Fibroblast of mammary gland (primary cell): ENCODE results near the gene ADPRS.

ENCODE experiments used
- DNase-seq: peaks from one replicate; pipeline ENCODE4 v3.0.0-alpha.2; 2010; ENCODE audit warnings: low read depth
- H3K4me3 ChIP-seq: 2 replicates; pipeline ENCODE4 v1.5.1; 2011; ENCODE audit warnings: low read depth, mild to moderate bottlenecking, low read length, moderate library complexity; ENCODE audit not compliant: control insufficient read depth
- TF ChIP-seq, protein P1 (sequence below): conservative IDR thresholded peaks from 2 replicates; pipeline ENCODE4 v1.5.1; 2011; ENCODE audit warnings: low read depth, low read length, inconsistent platforms; ENCODE audit not compliant: control insufficient read depth, insufficient read depth

ADPRS gene

DNA sequence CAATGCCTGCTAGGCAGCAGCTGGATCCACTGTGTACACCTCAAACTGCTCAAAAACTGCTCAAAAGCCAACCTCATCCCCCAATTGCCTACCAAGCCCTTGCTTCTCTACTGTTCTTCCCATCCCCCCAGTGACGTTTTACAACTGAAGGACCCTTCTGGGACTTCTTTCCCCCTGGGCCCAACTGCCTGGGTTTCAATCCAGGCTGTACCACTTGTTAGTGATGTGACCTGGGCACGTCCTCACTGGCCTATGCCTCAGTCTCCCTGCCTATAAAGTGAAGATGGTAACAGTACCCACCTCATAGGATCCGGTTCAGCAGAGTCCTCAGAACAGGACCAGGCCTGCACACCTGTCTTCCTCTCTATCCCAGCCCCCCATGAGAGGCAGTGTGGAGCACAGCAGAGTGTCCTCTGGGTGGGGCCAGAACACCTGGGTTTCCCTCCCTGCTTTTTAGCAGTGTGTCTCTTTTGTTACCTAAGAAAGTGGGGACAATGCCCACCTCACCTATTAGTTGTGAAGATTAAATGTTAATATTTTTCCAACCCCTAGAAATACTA, 6.7 kb upstream of the ADPRS start:
- H3K4me3 ChIP-seq: no peak overlapping the region
- no peak for DNase-seq
- TF ChIP-seq, protein P1, sequence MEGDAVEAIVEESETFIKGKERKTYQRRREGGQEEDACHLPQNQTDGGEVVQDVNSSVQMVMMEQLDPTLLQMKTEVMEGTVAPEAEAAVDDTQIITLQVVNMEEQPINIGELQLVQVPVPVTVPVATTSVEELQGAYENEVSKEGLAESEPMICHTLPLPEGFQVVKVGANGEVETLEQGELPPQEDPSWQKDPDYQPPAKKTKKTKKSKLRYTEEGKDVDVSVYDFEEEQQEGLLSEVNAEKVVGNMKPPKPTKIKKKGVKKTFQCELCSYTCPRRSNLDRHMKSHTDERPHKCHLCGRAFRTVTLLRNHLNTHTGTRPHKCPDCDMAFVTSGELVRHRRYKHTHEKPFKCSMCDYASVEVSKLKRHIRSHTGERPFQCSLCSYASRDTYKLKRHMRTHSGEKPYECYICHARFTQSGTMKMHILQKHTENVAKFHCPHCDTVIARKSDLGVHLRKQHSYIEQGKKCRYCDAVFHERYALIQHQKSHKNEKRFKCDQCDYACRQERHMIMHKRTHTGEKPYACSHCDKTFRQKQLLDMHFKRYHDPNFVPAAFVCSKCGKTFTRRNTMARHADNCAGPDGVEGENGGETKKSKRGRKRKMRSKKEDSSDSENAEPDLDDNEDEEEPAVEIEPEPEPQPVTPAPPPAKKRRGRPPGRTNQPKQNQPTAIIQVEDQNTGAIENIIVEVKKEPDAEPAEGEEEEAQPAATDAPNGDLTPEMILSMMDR: no peak

DNA sequence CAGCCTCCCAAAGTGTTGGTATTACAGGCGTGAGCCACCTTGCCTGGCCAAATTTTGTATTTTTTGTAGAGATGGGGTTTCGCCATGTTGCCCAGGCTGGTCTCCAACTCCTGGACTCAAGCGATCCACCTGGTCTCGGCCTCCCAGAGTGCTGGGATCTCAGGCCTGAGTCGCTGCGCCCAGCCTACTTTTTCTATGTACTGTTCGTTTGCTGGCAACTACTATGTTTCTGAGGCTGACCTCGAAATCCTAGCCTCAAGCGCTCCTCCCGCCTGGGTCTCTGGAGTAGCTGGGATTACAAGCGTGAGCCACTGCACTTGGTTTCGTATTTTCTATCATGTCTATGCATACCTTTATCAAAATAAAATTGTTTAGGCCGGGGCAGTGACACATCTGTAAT, 5.5 kb upstream of the ADPRS start:
- TF ChIP-seq, protein P1: no peak
- no peak for DNase-seq
- H3K4me3 ChIP-seq: no peak overlapping the region

DNA sequence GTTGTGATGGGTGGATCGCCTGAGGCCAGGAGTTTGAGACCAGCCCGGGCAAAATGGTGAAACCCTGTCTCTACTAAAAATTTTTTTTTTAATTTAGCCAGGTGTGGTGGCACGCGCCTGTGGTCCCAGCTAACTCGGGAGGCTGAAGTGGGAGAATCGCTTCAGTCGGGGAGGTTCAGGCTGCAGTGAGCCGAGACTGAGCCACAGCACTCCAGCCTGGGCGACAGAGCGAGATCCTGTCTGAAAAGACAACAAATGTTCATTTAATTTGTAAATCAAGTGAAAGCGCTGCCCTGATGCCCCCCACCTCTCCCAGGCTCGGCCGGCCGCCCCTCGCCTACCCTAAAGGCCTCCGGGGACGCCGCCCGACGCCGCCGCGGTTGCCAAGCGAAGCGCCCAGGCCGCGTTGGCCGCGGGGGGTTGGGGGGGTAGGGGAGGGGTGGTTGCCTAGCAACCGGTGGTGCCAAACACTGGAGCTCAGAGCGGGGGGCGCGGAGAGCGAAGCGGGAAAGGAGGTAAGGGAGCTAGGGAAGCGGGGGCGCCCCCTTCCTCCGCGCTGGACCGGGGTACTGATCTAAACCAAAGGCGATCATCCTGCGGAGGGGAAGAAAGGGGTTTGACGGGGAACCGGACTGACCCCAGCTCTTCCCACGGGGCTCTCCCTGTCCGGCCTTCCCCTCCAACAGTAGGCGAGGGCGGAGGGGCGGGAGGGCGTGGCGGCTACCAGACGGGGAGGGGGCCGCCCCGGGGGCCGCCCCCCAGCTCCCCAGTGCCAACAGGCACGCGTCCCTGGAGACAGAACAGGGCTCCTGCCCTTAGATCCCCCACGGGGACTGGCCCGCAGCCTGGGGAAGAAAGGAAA, 4.8 kb upstream of the ADPRS start, which contains the start of gene TEKT2:
Gene TEKT2 (plus strand): TSS at position 460 of the 862 bp plus-strand sequence. CDS start 828 bp downstream, outside the sequence.
- DNase-seq: peak; percentile 6
- peak within 1 kb of the TSS; percentile 33 for H3K4me3 ChIP-seq

DNA sequence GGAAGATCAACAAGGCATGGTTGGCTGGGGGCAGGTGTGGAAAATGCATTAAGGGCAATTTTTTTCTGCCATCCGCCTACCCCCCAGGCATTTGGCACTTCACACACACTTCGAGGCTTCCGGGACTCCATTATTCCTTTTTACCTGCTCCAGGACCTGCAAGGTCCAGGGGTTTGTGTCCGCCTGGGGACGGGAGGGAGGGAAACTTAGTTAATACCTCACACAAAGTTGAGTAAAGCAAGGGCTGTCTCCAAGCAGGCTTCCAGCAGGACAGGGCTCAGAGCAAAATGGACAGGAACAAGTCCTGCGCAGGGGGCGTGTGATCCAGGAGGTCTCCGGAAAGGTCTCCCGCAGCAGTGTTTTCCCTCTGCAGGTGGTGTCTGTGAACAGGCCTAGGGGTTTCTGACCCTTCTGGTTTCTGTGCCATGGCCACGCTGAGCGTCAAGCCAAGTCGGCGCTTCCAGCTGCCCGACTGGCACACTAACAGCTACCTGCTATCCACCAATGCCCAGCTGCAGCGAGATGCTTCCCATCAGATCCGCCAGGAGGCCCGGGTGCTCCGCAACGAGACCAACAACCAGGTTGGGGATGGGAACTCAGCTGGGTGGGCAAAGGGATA, 4.1 kb upstream of the ADPRS start:
- DNase-seq: no peak
- peak overlapping the region; percentile 33 for H3K4me3 ChIP-seq
- TF ChIP-seq, protein P1: no peak

More for the DNA sequence above, 4.8 kb upstream of the ADPRS start, which contains the start of gene TEKT2:
- TF ChIP-seq, protein P1: no peak

DNA sequence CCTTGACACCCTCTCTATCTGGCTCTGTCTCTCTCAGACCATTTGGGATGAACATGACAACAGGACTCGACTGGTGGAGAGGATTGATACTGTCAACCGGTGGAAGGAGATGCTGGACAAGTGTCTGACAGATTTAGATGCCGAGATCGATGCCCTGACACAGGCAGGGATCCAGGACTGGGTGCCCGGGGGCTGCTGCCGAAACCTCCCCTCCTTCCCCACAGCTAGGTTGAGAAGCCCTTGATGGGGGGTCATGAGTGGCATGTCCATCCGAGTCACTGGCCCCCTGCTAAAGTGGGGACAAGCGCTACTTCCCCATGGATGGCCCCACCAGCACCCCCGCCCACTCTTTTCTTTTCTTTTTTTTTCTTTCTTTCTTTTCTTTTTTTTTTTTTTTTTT, 3.6 kb upstream of the ADPRS start:
- TF ChIP-seq, protein P1: no peak
- DNase-seq: no peak
- H3K4me3 ChIP-seq: no peak overlapping the region

- DNase-seq: no peak
- no peak overlapping the region for H3K4me3 ChIP-seq
- TF ChIP-seq, protein P1: no peak
Measured at GRCh38 chr1:36085686-36086526, 2.8 kb upstream of the ADPRS start.
